ENCODE measurements around the gene NFXL1.
A peak's percentile ranks its signal among the peaks of the same experiment; 100 is the strongest.

Gene NFXL1

GRCh38 chr4:47914220-47914925 is at the start of gene NFXL1:
Gene NFXL1 (minus strand): TSS chr4:47914583. CDS start chr4:47914203, 380 bp downstream.
- Histone ChIP-seq H3K36me3 (ENCODE audit: insufficient read depth, low read length) (no peaks in the 10 kb centered on the region), H3F3A (ENCODE audit: low read depth) (no peaks in the 10 kb centered on the region), H3K79me2 (ENCODE audit: insufficient read depth, low read length) (peaks cover 45% of the 10 kb centered on the region), H3K4me3 (ENCODE audit: low read length, poor library complexity, severe bottlenecking) (peak within 1 kb of the TSS; percentile 92), H3K4me2 (ENCODE audit: low read depth, low read length, poor library complexity, severe bottlenecking) (peak within 1 kb of the TSS; percentile 99), H3K9ac (ENCODE audit: low read depth, low read length, poor library complexity, severe bottlenecking) (peak within 1 kb of the TSS; percentile 82), H3K9me3 (ENCODE audit: insufficient read depth, low read depth, low read length) (no peaks in the 10 kb centered on the region), H2AFZ (ENCODE audit: low read length) (peak within 1 kb of the TSS; percentile 100), H4K20me1 (ENCODE audit: insufficient read depth, low read length, poor library complexity, severe bottlenecking) (peaks cover 23% of the 10 kb centered on the region), H3K4me1 (ENCODE audit: insufficient read depth, low read length, poor library complexity, severe bottlenecking) (peaks cover 37% of the 10 kb centered on the region), H3K27me3 (ENCODE audit: insufficient read depth, low read length, poor library complexity, severe bottlenecking) (no peaks in the 10 kb centered on the region), H3K9me2 (replicated peaks; ENCODE audit: low read depth, low read length) (no peaks in the 10 kb centered on the region)
- TF ChIP-seq CTCF (conservative IDR thresholded peaks at IDR 0.05; ENCODE audit: low read length), result no peak

- no peak overlapping the region for H3K4me3 ChIP-seq (ENCODE audit: low read length, poor library complexity, severe bottlenecking)
- no peaks in the 10 kb centered on the region for H3K4me1 ChIP-seq (ENCODE audit: insufficient read depth, low read length, poor library complexity, severe bottlenecking)
- no peaks in the 10 kb centered on the region for H3K9me3 ChIP-seq (ENCODE audit: insufficient read depth, low read depth, low read length)
- no peak overlapping the region for H2AFZ ChIP-seq (ENCODE audit: low read length)
- H3K9me2 ChIP-seq (replicated peaks; ENCODE audit: low read depth, low read length), result no peaks in the 10 kb centered on the region
- no peak for TF ChIP-seq CTCF (conservative IDR thresholded peaks at IDR 0.05; ENCODE audit: low read length)
- TF ChIP-seq EZH2phosphoT487 (IDR thresholded peaks at IDR 0.05; ENCODE audit: borderline replicate concordance), result no peak
- H3F3A ChIP-seq (ENCODE audit: low read depth), result no peaks in the 10 kb centered on the region
- no peak overlapping the region for H3K4me2 ChIP-seq (ENCODE audit: low read depth, low read length, poor library complexity, severe bottlenecking)
- H3K79me2 ChIP-seq (ENCODE audit: insufficient read depth, low read length), result no peaks in the 10 kb centered on the region
- no peak overlapping the region for H3K9ac ChIP-seq (ENCODE audit: low read depth, low read length, poor library complexity, severe bottlenecking)
- H4K20me1 ChIP-seq (ENCODE audit: insufficient read depth, low read length, poor library complexity, severe bottlenecking), result no peaks in the 10 kb centered on the region
- no peaks in the 10 kb centered on the region for H3K27me3 ChIP-seq (ENCODE audit: insufficient read depth, low read length, poor library complexity, severe bottlenecking)
- no peaks in the 10 kb centered on the region for H3K36me3 ChIP-seq (ENCODE audit: insufficient read depth, low read length)
These were observed 40.3 kb upstream of the NFXL1 start for GRCh38 chr4:47954677-47955076.

GRCh38 chr4:47954245-47954644 is 39.9 kb upstream of the NFXL1 start:
- Histone ChIP-seq H3K4me2 (ENCODE audit: low read depth, low read length, poor library complexity, severe bottlenecking) (no peak overlapping the region), H2AFZ (ENCODE audit: low read length) (no peak overlapping the region), H3K79me2 (ENCODE audit: insufficient read depth, low read length) (no peaks in the 10 kb centered on the region)

More at GRCh38 chr4:47954245-47954644, 39.9 kb upstream of the NFXL1 start:
- H3K9me3 ChIP-seq (ENCODE audit: insufficient read depth, low read depth, low read length), result no peaks in the 10 kb centered on the region
- no peaks in the 10 kb centered on the region for H3K9me2 ChIP-seq (replicated peaks; ENCODE audit: low read depth, low read length)
- no peaks in the 10 kb centered on the region for H3K27me3 ChIP-seq (ENCODE audit: insufficient read depth, low read length, poor library complexity, severe bottlenecking)
- no peak overlapping the region for H3K4me3 ChIP-seq (ENCODE audit: low read length, poor library complexity, severe bottlenecking)
- TF ChIP-seq EZH2phosphoT487 (IDR thresholded peaks at IDR 0.05; ENCODE audit: borderline replicate concordance), result no peak
- no peak for TF ChIP-seq CTCF (conservative IDR thresholded peaks at IDR 0.05; ENCODE audit: low read length)
- no peaks in the 10 kb centered on the region for H3K4me1 ChIP-seq (ENCODE audit: insufficient read depth, low read length, poor library complexity, severe bottlenecking)
- no peaks in the 10 kb centered on the region for H4K20me1 ChIP-seq (ENCODE audit: insufficient read depth, low read length, poor library complexity, severe bottlenecking)
- H3F3A ChIP-seq (ENCODE audit: low read depth), result no peaks in the 10 kb centered on the region
- no peak overlapping the region for H3K9ac ChIP-seq (ENCODE audit: low read depth, low read length, poor library complexity, severe bottlenecking)
- no peaks in the 10 kb centered on the region for H3K36me3 ChIP-seq (ENCODE audit: insufficient read depth, low read length)

Data from Loucy (cell line).